GM23338 (cell line): ENCODE results near the gene ATRIP. TPM values are rescaled to one million over a fixed set of nuclear protein-coding genes. Genes with fewer than 3 reads are reported as not detected.

Experiments
- ATAC-seq: fragments of 200-7000 bp; cut with Tn5 transposase; 3 replicates; pipeline ENCODE4 v1.9.1; 2020
- DNase-seq: peaks from one replicate; pipeline ENCODE4 v3.0.0-alpha.2; 2015; ENCODE audit warnings: low spot score
- H2AFZ ChIP-seq: fragments of 200-600 bp; sonication (generic); 2 replicates; pipeline ENCODE4 v1.8.0; 2016; ENCODE audit warnings: antibody characterized with exemption, mild to moderate bottlenecking, moderate library complexity
- H3F3A ChIP-seq: fragments of 200-600 bp; sonication (generic); replicated peaks from 2 replicates; pipeline ENCODE4 v1.8.0; 2017; ENCODE audit warnings: antibody characterized with exemption, mixed run types, low read depth
- H3K27ac ChIP-seq: fragments of 200-600 bp; sonication (generic); 2 replicates; pipeline ENCODE4 v1.6.1; 2016; ENCODE audit warnings: low read depth
- H3K27me3 ChIP-seq: fragments of 200-600 bp; sonication (generic); 2 replicates; pipeline ENCODE4 v1.8.0; 2016; ENCODE audit warnings: mild to moderate bottlenecking, mixed run types, moderate library complexity; ENCODE audit not compliant: insufficient read depth
- H3K36me3 ChIP-seq: fragments of 200-600 bp; sonication (generic); 2 replicates; pipeline ENCODE4 v1.8.0; 2016; ENCODE audit warnings: mild to moderate bottlenecking; ENCODE audit not compliant: insufficient read depth
- H3K4me1 ChIP-seq: fragments of 200-600 bp; sonication (generic); 2 replicates; pipeline ENCODE4 v1.8.0; 2016; ENCODE audit warnings: mild to moderate bottlenecking, moderate library complexity; ENCODE audit not compliant: insufficient read depth
- H3K4me2 ChIP-seq: fragments of 200-600 bp; sonication (generic); 2 replicates; pipeline ENCODE4 v1.7.1; 2017; ENCODE audit warnings: mixed run types
- H3K4me3 ChIP-seq: fragments of 200-600 bp; sonication (generic); 2 replicates; pipeline ENCODE4 v1.6.1; 2016; ENCODE audit warnings: mixed run types
- H3K79me2 ChIP-seq: fragments of 200-600 bp; sonication (generic); replicated peaks from 2 replicates; pipeline ENCODE4 v1.8.0; 2017; ENCODE audit warnings: mild to moderate bottlenecking; ENCODE audit not compliant: insufficient read depth
- H3K9me2 ChIP-seq: fragments of 200-600 bp; sonication (generic); 2 replicates; pipeline ENCODE4 v1.8.0; 2017; ENCODE audit not compliant: insufficient read depth
- H4K20me1 ChIP-seq: fragments of 200-600 bp; sonication (generic); replicated peaks from 2 replicates; pipeline ENCODE4 v1.8.0; 2017; ENCODE audit warnings: mild to moderate bottlenecking; ENCODE audit not compliant: insufficient read depth
- H3K27ac Mint-ChIP-seq: 2 replicates; pipeline ENCODE4 v1.8.0; 2020; ENCODE audit warnings: inconsistent platforms, mild to moderate bottlenecking, moderate library complexity, mixed read lengths
- H3K27me3 Mint-ChIP-seq: 3 replicates; pipeline ENCODE4 v1.8.0; 2022; ENCODE audit warnings: low read depth, mild to moderate bottlenecking, moderate library complexity, mixed read lengths, inconsistent platforms; ENCODE audit not compliant: insufficient read depth, poor library complexity
- H3K36me3 Mint-ChIP-seq: 3 replicates; pipeline ENCODE4 v1.8.0; 2021; ENCODE audit warnings: low read depth, mild to moderate bottlenecking, inconsistent platforms, moderate library complexity, mixed read lengths
- H3K4me1 Mint-ChIP-seq: 3 replicates; pipeline ENCODE4 v1.8.0; 2020; ENCODE audit warnings: mild to moderate bottlenecking, inconsistent platforms, mixed read lengths
- H3K4me3 Mint-ChIP-seq: 3 replicates; pipeline ENCODE4 v1.8.0; 2021; ENCODE audit warnings: moderate library complexity, mild to moderate bottlenecking, inconsistent platforms, mixed read lengths
- H3K9me3 Mint-ChIP-seq: 3 replicates; pipeline ENCODE4 v1.8.0; 2020; ENCODE audit warnings: moderate library complexity, mild to moderate bottlenecking, inconsistent platforms, mixed read lengths
- CREB1 ChIP-seq: fragments of 250-450 bp; sonication (Bioruptor Pico); IDR thresholded peaks from 2 replicates; pipeline ENCODE4 v1.5.0; 2020; ENCODE audit warnings: low read depth, mild to moderate bottlenecking, moderate library complexity
- EZH2phosphoT487 ChIP-seq: fragments of 200-600 bp; sonication (generic); IDR thresholded peaks from one replicate; pipeline ENCODE4 v1.8.1; 2018; ENCODE audit warnings: antibody characterized with exemption; ENCODE audit not compliant: unreplicated experiment
- polyA plus RNA-seq: library from polyadenylated mRNA; unstranded; fragments of >200 nt; fragmentation: Nextera tagmentation; extraction: Ambion mirVana; gene quantifications from 2 replicates; pipeline ENCODE4 v1.2.1, GENCODE V29; 2016
- total RNA-seq: library from RNA; depleted of rRNA; stranded (reverse); fragments of >200 nt; shearing (Covaris generic); gene quantifications from 2 replicates; pipeline ENCODE4 v1.2.3, GENCODE V29; 2014
- TF ChIP-seq, protein P1 (sequence below), 2 experiments: fragments of 200-600 bp in 1 of 2; sonication (generic) in 1 of 2; conservative IDR thresholded peaks; 2 replicates each; pipeline versions ENCODE4 v1.5.1 to v1.6.1; 2016 to 2017; ENCODE audit warnings: antibody characterized with exemption in 2 of 2, low read depth in 2 of 2, mild to moderate bottlenecking in 2 of 2, moderate library complexity in 1 of 2

The ATRIP gene
- total and polyA plus RNA-seq, 2 experiments from 2014 or later: 5.8 to 17.3 TPM

DNA sequence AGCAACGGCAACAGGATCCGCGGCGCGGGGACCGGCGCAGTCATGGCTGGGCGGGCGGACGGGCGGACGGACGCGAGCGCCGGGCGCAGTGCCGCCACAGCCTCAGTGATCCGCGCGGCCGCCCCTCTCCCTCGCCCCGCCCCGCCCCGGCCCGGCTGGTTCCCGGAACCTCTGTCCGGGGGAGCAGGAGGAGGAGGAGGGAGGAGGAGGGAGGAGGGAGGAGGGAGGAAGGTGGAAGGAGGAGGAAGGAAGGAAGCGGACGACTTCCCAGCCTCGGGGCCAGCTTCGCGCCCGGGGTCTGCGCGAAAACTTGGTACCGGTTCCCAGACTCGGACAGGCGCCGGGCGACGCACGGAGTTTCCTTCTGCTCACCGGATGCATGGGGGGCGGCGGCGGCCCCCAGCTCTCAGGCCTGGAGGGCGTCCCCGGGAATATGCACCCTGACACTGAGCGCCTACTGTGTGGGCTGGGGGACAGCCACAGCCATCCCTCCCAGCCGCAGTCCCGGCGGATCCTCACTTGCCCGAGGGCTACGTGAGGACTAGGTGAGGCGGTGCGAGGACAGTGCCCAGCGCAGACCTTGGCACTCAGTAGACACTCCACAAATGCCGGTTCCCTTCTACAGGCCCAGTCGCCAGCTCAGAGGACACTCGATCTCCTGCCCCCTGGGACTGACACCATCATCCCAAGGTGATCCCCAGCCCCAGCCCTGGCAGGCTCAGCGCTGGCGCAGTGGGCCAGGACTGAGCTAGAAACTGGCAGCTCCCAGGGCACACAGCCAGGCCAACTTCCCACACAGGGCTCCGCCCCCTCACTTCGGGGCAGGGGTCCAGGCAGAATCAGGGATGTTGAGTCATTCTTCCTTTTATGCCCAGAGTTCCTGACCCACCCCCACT, 57.8 kb downstream of the ATRIP start, which contains the start of gene SHISA5:
SHISA5 (minus strand) TSS at position 124 of the 896 bp plus-strand sequence; CDS start at position 44, 80 bp downstream.
- ATAC-seq (peak; percentile 67), DNase-seq (peak; percentile 73)
- H3K36me3 Mint-ChIP-seq: peaks cover 8% of the 10 kb centered on the region; the same call in 2 of the 3 replicates
- Histone ChIP-seq H3K4me1 (peaks cover 29% of the 10 kb centered on the region), H3F3A (no peaks in the 10 kb centered on the region), H3K4me3 (peak within 1 kb of the TSS; percentile 85), H3K36me3 (no peaks in the 10 kb centered on the region), H3K27me3 (no peaks in the 10 kb centered on the region), H2AFZ (peak within 1 kb of the TSS; percentile 94), H3K4me2 (peak within 1 kb of the TSS; percentile 95), H4K20me1 (no peaks in the 10 kb centered on the region), H3K79me2 (peaks cover 5% of the 10 kb centered on the region; the same call in 1 of the 2 replicates), H3K27ac (no peak within 1 kb of the TSS), H3K9me2 (no peaks in the 10 kb centered on the region)
- H3K27me3 Mint-ChIP-seq: peaks cover 21% of the 10 kb centered on the region
- no peak within 1 kb of the TSS for H3K27ac Mint-ChIP-seq
- H3K9me3 Mint-ChIP-seq: no peaks in the 10 kb centered on the region
- peaks cover 35% of the 10 kb centered on the region for H3K4me1 Mint-ChIP-seq
- H3K4me3 Mint-ChIP-seq: peak within 1 kb of the TSS; percentile 82
- TF ChIP-seq EZH2phosphoT487 (no peak), CREB1 (CRISPR knock-in tag) (no peak)
- TF ChIP-seq, protein P1, sequence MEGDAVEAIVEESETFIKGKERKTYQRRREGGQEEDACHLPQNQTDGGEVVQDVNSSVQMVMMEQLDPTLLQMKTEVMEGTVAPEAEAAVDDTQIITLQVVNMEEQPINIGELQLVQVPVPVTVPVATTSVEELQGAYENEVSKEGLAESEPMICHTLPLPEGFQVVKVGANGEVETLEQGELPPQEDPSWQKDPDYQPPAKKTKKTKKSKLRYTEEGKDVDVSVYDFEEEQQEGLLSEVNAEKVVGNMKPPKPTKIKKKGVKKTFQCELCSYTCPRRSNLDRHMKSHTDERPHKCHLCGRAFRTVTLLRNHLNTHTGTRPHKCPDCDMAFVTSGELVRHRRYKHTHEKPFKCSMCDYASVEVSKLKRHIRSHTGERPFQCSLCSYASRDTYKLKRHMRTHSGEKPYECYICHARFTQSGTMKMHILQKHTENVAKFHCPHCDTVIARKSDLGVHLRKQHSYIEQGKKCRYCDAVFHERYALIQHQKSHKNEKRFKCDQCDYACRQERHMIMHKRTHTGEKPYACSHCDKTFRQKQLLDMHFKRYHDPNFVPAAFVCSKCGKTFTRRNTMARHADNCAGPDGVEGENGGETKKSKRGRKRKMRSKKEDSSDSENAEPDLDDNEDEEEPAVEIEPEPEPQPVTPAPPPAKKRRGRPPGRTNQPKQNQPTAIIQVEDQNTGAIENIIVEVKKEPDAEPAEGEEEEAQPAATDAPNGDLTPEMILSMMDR (conservative IDR thresholded peaks at IDR 0.05; ENCODE audit: low read depth in 2 of 2): no peak

DNA sequence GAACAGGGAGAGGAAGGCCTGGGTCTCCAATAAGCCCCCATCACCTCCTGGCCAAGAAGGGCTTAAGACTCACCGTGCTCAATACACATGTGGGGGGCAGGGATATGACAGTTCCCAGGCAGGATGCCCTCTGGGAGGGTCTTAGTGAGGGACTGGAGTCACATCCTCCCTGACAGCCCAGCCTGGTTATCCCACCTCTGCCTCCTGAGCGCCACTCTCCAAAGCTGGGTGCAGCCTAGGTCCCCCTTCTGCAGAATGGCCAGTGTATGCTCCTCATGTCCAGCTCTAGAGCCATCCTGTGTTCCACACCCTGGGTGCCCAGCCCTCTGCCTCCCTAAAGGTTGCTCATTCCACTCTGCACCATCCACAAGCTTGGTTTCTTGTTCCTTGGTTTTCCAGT, 58.6 kb downstream of the ATRIP start:
- H3F3A ChIP-seq: no peaks in the 10 kb centered on the region
- H4K20me1 ChIP-seq: no peaks in the 10 kb centered on the region
- no peaks in the 10 kb centered on the region for H3K36me3 ChIP-seq
- peak overlapping the region; percentile 82 for H3K4me3 Mint-ChIP-seq
- TF ChIP-seq CREB1 (CRISPR knock-in tag): no peak
- TF ChIP-seq, protein P1 (conservative IDR thresholded peaks at IDR 0.05; ENCODE audit: low read depth in 2 of 2): no peak
- no peak for DNase-seq
- H3K27me3 ChIP-seq: no peaks in the 10 kb centered on the region
- peaks cover 37% of the 10 kb centered on the region for H3K4me1 ChIP-seq
- H3K79me2 ChIP-seq: peaks cover 5% of the 10 kb centered on the region; the same call in 1 of the 2 replicates
- H3K4me3 ChIP-seq: no peak overlapping the region
- no peaks in the 10 kb centered on the region for H3K9me2 ChIP-seq
- H3K27ac ChIP-seq: no peak overlapping the region
- no peak overlapping the region for H3K27ac Mint-ChIP-seq
- no peaks in the 10 kb centered on the region for H3K9me3 Mint-ChIP-seq
- no peak for ATAC-seq
- peaks cover 2% of the 10 kb centered on the region; the same call in 2 of the 3 replicates for H3K36me3 Mint-ChIP-seq
- H3K4me1 Mint-ChIP-seq: peaks cover 40% of the 10 kb centered on the region
- peaks cover 20% of the 10 kb centered on the region for H3K27me3 Mint-ChIP-seq
- peak overlapping the region; percentile 95; the same call in 1 of the 2 replicates for H3K4me2 ChIP-seq
- no peak overlapping the region for H2AFZ ChIP-seq
